NT2/D1 (cell line): ENCODE measurements around the gene ARAP2.

Experiments used
- SUZ12 ChIP-seq: IDR thresholded peaks from 2 replicates; pipeline ENCODE4 v1.6.1; 2011; ENCODE audit not compliant: insufficient read length, insufficient read depth; ENCODE audit errors: extremely low read depth
- YY1 ChIP-seq: IDR thresholded peaks from 2 replicates; pipeline ENCODE4 v1.6.1; 2011; ENCODE audit not compliant: insufficient read length, insufficient read depth
- ZNF274 ChIP-seq: IDR thresholded peaks from 2 replicates; pipeline ENCODE4 v1.6.1; 2011; ENCODE audit warnings: mild to moderate bottlenecking, low read depth, low read length

DNA sequence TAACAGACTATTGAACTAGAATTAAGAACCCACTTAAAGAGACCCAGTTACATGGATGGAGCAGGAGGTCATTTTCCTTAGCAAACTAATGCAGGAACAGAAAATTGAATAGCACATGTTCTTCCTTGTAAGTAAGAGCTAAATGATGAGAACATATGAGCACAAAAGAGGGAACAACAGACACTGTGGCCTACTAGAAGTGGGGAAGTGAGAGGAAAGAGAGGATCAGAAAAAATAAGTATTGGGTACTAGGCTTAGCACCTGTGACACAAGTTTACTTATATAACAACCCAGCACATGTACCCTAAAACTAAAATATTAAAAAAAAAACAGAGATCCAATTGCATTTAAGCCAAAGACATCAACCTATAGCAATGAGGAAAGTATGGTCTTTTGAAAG, 26.2 kb downstream of the ARAP2 start:
- TF ChIP-seq ZNF274 (no peak), YY1 (no peak), SUZ12 (no peak)
